NCI-H187 (cell line): ENCODE measurements around the gene ORMDL3.

Experiments used
- DNase-seq, 2 experiments: peaks; one replicate each; lab custom pipeline; 2025; lab: John Stamatoyannopoulos, UW

The ORMDL3 gene, protein sequence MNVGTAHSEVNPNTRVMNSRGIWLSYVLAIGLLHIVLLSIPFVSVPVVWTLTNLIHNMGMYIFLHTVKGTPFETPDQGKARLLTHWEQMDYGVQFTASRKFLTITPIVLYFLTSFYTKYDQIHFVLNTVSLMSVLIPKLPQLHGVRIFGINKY

DNA sequence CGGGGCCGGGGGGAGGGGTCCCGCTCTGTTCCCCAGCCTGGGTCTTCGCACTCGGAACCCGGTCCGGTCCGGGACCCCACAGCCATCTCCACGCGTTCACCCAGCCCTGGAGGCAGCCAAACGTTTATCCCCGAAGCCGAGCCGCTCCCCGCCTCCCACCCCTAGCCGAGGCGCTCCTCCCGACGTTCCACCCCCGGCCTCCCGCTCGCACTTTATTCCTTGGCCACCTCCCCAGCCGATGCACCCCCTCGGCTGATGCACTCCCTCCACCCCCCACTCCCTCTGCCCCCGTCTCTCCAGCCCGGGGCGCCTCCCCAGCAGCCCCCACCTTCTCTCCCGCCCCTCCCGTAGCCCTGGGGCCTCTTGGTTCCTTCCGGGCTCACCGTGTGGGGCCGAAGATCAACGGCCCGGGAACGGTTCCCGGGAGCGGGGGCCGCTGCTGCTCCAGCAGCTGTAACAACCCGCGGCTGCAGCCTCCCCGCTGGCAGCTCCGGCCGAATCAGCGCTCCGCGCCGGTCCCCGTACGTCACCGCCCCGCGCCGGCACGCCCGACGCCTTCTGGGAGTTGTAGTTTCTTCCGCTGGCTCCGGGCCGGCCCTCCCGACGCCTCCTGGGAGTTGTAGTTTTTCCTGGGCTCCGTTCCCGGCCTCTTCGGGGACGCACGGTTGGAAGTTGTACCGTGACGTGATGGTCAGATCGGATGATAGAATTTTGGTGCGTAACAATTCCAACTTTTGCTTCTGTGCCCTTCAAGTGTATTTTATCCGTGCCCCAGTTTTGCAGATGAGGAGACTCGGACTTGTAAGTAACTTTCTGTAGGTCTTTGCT is at the start of gene ORMDL3, which contains the start of gene LRRC3C:
Gene ORMDL3 (minus strand): TSS at position 501 of the 828 bp plus-strand sequence. CDS start 3,398 bp downstream, outside the sequence.
Gene LRRC3C (plus strand): TSS at position 632 of the 828 bp plus-strand sequence. CDS start 13,792 bp downstream, outside the sequence.
- peak; percentile 77 to 82 for DNase-seq

- no peak for DNase-seq
These were observed 48.4 kb upstream of the ORMDL3 start for GRCh38 chr17:39975801-39976200.

GRCh38 chr17:39974433-39974832 is 47.0 kb upstream of the ORMDL3 start:
- no peak for DNase-seq

GRCh38 chr17:39973496-39973895 is 46.1 kb upstream of the ORMDL3 start:
- no peak for DNase-seq

GRCh38 chr17:39972271-39972670 is 44.9 kb upstream of the ORMDL3 start:
- DNase-seq, result no peak

DNA sequence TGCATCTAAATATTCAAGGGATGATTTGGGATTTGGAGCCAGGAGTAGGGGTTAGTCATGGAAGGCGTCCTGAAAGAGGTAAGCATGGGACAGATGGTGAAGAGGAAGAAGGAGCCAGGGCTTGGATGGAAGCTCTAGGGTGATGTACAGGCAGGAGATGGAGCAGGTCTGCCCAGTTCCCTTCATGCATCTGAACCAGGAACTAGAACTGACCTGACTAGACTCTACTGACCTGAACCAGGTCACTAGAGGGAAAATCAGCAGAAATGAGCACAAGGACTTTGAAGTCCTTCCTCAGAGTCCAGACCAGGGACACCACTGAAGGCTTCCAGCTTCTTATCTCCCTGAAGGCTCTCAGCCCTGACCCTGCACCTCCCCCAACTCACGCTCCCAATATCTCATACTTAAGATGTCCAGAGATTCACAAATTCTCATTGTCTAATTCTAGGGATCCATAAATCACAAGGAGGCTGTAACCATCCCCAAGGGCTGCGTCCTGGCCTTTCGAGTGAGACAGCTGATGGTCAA is 43.7 kb upstream of the ORMDL3 start:
- no peak for DNase-seq

- DNase-seq, result no peak
These were observed 42.8 kb upstream of the ORMDL3 start for GRCh38 chr17:39970157-39970692.

GRCh38 chr17:39969375-39969774 is 42.0 kb upstream of the ORMDL3 start:
- DNase-seq, result no peak

DNA sequence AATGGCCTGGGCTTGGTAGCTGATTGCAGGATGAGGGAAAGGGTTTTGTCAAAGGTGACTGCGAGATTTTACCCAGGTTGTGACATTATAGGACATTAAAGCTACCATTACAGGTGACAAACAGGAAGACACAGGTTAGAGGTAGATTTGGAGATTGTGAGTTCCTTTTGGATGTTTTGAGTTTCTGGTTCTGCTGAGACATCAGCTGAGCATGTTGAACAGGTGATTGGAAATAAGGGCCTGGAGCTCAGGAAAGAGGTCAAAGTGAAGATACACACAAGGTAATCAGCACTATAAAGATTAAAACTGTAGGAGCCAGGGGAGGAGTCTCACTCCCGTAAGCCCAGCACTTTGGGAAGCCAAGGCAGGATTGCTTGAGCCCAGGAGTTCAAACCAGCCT is 41.4 kb upstream of the ORMDL3 start:
- no peak for DNase-seq

GRCh38 chr17:39966771-39967170 is 39.4 kb upstream of the ORMDL3 start:
- DNase-seq, result no peak

DNA sequence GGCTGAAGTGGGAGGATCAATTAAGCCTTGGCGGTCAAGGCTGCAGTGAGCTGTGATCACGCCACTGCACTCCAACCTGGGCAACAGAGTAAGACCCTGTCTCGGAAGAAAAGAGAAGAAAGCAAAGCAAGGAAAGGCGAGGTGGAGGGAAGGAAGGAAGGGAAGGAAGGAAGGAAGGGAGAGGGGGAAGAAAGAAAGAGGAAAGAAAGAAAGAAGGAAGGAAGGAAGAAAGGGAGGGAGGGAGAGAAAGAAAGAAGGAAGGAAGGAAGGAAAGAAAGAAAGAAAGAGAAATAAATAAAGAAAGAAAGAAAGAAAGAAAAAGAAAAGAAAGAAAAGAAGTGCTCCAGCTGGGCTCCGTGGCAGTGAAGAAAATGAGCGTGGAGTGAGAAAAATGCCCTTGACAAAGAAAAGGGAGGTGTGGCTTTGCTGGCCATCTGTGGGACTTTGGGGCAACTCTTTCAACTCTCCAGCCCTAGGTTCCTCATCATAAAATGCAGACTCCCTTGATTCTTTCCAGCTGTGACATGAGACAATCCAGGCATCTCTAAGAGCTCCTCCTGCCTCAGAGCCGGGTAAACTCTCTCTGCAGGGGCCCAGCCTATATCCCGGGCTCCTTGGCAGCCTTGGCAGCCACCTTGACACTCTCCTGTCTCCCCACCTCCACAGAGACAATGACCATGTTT is 37.8 kb upstream of the ORMDL3 start:
- no peak for DNase-seq

GRCh38 chr17:39963829-39964228 is 36.4 kb upstream of the ORMDL3 start:
- no peak for DNase-seq

DNA sequence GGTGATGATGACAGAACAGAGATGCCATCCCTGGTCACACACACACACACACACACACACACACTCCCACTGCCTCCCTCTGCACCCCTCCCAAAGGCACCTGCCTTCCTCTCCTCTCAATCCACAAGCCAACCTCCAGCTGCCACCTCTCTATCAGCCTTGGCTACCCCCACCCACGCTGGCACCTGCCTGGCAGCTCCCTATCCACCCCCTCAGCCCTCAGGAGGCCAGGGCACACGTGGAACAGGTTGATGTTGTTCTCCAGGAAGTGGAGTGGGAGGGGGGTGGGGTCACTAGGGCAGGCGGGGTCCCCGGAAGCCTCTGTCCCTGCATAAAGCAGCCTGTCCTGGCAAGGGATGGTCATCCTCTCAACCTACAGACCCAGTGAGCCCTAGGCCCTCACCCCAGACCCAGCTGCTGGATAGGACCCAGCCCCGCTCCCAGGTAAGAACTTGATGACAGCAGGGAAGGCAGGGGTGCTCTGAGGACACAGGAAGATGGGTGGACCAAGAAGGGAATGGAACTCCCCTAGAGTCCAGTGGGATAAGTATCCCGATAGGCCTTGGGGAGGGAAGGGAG is 35.3 kb upstream of the ORMDL3 start, which contains the start of gene GSDMA:
Gene GSDMA (plus strand): TSS at position 363 of the 579 bp plus-strand sequence. CDS start 2,684 bp downstream, outside the sequence.
- no peak for DNase-seq

DNA sequence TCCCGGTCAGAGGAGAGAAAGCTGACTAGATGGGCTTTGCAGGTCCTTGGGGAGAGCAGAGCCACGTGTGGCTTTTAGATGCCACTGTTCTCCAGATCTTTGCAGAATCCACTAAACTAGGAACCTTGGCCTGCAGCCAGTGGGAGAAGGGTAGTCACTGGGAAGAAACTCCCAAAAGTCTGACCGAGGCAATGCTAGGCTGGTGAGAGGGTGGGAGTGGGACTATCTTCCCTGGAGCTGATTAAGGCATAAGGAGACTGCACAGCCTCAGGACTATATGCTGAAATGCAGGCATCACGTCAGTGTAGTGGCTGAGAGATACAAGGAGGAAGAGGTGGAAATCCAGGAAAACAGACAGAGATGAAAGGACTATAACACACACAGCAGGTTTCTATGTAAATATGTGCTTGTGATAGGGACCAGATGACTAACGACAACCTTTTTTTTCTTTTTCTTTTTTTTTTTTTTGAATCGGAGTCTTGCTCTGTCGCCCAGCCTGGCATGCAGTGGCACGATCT is 33.2 kb upstream of the ORMDL3 start:
- no peak for DNase-seq

DNA sequence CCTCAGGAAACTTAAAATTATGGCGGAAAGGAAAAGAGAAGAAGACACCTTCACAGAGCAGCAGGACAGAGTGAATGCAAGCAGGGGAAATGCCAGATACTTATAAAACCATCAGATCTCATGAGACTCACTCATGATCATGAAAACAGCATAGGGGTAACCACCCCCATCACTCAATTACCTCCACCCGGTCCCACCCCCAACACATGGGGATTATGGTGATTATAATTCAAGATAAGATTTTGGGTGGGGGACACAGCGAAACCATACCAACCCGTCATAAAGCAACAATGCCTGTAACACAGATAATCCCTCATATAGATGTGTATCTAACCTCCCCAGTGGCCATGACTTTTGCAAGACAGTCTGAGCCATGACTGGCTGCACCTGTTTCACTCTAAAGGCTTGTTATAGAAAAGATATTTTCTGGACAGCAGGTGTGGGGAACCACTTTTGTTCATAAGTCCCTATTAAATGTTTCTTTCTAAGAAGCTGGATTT is 28.4 kb upstream of the ORMDL3 start:
- no peak for DNase-seq

GRCh38 chr17:39954876-39955275 is 27.5 kb upstream of the ORMDL3 start:
- DNase-seq, result no peak

DNA sequence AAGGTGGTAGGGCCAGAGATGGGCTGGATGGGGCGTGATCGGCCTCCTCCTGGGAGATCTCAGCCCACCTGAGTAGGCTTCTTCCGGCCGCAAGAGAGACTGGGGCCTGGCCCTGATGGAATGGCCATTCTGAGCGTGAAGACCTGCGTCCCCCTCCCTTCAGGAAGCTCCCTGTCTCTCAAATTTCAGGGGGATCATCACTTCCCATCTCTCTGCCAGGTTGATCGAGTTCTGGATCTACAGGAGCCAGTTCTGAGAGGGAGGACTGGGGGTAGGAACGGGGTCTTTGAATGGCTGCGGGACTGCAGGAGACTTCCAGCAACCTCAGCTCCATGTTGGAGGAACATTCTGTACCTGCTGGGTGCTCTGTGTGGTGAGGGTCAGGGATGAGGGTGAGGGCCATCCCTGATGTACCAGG is 26.1 kb upstream of the ORMDL3 start:
- DNase-seq, result no peak

DNA sequence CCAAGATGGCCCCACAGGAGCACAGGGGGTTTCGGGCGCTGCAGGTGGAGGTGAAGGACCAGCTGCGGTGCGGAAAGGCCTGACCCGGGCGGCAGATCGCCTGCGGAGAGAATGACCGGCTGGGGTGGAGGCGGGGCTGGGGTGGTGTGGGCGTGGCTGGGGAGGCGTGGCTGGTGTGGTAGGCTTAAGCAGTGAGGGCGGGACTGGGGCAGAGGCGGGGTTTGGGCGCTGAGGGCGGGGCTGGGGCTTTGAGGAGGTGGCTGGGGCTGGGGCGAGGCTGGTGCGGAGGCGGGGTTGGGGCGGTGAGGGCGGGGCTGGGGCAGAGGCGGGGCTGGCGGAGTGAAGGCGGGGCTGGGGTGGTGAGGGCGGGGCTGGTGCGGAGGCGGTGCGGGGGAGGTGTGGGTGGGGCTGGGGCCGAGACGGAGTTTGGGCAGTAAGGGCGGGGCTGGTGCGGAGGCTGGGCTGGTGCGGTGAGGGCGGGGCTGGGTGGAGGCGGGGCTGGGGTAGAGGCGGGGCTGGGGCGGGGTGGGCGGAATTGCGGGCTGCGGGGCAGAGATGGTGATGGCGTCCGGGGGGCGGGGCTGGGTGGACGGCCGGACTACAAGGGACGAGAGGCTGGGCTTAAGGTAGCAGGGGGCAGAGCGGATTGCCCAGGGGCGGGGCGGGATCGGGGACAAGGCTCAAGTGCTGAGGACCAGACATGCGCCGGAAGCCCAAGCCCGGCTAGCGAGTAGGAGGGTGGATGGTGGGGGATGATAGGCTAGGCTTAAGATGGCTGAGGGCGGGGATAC is 25.5 kb upstream of the ORMDL3 start:
- peak; percentile 89 to 96 for DNase-seq

DNA sequence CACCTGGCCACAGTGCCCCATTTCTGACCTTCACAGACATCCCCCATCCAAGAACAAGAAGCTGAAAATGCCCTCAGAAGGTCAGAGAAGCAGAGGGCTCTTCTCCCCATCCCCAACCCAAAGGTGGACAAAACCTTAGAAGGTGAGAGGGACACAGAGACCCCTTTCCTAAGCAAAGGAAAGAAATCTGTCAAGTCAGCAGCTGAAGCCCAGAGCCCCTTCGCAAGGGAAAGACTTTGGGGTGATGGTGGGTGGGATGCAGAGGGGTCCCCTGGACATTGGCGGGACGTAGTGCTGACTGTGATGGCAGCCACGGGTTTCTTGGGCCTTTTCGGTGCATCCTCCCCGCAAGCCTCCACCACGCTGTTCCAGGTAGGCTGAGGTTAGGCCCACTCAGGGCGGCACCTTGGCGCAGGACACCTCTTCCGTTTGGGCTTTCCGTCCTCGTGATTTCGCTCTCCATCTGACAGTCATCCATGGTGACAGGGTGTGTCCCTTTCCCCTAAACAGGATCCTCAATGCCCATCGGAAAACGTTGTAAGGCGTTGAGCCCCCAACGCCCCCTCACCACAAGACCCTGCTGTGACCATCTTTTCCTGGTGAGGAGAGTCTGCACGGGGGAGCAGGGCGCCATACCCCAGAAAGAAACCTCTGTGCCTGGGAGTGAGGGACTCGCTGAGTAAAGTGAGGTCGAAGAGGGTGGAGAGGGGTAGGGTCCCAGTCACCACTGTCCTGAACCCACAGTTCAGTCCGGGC is 24.7 kb upstream of the ORMDL3 start:
- DNase-seq, result no peak

- no peak for DNase-seq
These were observed 23.5 kb upstream of the ORMDL3 start for GRCh38 chr17:39950871-39951348.
